ENCODE data around the gene ZBTB38.
A peak's percentile ranks its signal among the peaks of the same experiment; 100 is the strongest.

The ZBTB38 gene

GRCh38 chr3:141405591-141405990, 37.3 kb downstream of the ZBTB38 start:
- no peak for DNase-seq

GRCh38 chr3:141406265-141406664, 38.0 kb downstream of the ZBTB38 start:
- DNase-seq, result no peak

- DNase-seq, result no peak
These were observed 38.7 kb downstream of the ZBTB38 start for GRCh38 chr3:141407047-141407446.

GRCh38 chr3:141407825-141408224, 39.5 kb downstream of the ZBTB38 start:
- DNase-seq, result no peak

GRCh38 chr3:141408596-141408995, 40.3 kb downstream of the ZBTB38 start:
- no peak for DNase-seq

GRCh38 chr3:141409940-141410241, 41.6 kb downstream of the ZBTB38 start:
- DNase-seq, result no peak

- DNase-seq, result no peak
These were observed 42.1 kb downstream of the ZBTB38 start for GRCh38 chr3:141410408-141410807.

GRCh38 chr3:141410846-141411245, 42.5 kb downstream of the ZBTB38 start:
- no peak for DNase-seq

- DNase-seq, result no peak
These were observed 43.0 kb downstream of the ZBTB38 start for GRCh38 chr3:141411251-141411771.

- DNase-seq, result peak in 2 of 4 experiments; percentile 17 to 22
These were observed 44.0 kb downstream of the ZBTB38 start for GRCh38 chr3:141412087-141412935.

GRCh38 chr3:141412936-141413354, 44.6 kb downstream of the ZBTB38 start:
- DNase-seq, result no peak

GRCh38 chr3:141413391-141413790, 45.1 kb downstream of the ZBTB38 start:
- peak in 1 of 4 experiments; percentile 1 for DNase-seq

GRCh38 chr3:141413801-141414689, 45.7 kb downstream of the ZBTB38 start:
- DNase-seq, result no peak

GRCh38 chr3:141414800-141415462, 46.6 kb downstream of the ZBTB38 start:
- no peak for DNase-seq

- no peak for DNase-seq
These were observed 47.6 kb downstream of the ZBTB38 start for GRCh38 chr3:141415953-141416352.
